CD14-positive monocyte (primary cell): Measurements from ENCODE around the gene CALD1. TPM values are rescaled to one million over a fixed set of nuclear protein-coding genes. Genes with fewer than 3 reads are reported as not detected.

Experiments
- DNase-seq, 3 donors: peaks; one replicate each; pipeline ENCODE4 v3.0.0-alpha.2; 2011 to 2022
- H2AFZ ChIP-seq: 2 replicates; pipeline ENCODE4 v1.6.0; 2012; ENCODE audit warnings: mild to moderate bottlenecking, low read depth, low read length, inconsistent platforms; ENCODE audit not compliant: insufficient read depth, poor library complexity, severe bottlenecking
- H3K27ac ChIP-seq, 2 donors: 1 replicate in 1 of 2; 2 replicates in 1 of 2; pipeline ENCODE4 v1.5.1; 2012 to 2013; ENCODE audit warnings: low read length in 2 of 2, control low read depth in 1 of 2, inconsistent platforms in 1 of 2, low read depth in 1 of 2, mild to moderate bottlenecking in 1 of 2
- H3K27me3 ChIP-seq, 2 donors: one replicate each; pipeline versions ENCODE4 v1.6.0 to v1.6.1; 2011 to 2013; ENCODE audit warnings: low read length in 2 of 2; ENCODE audit not compliant: control insufficient read depth in 2 of 2, insufficient read depth in 2 of 2
- H3K36me3 ChIP-seq, 2 donors: replicated peaks in 1 of 2; 1 replicate in 1 of 2; 2 replicates in 1 of 2; pipeline versions ENCODE4 v1.5.1 to v1.6.1; 2012 to 2013; ENCODE audit warnings: low read length in 2 of 2, control low read depth in 1 of 2, inconsistent platforms in 1 of 2, mild to moderate bottlenecking in 1 of 2; ENCODE audit not compliant: insufficient read depth in 2 of 2, control insufficient read depth in 1 of 2
- H3K4me1 ChIP-seq, 2 donors: 1 replicate in 1 of 2; 2 replicates in 1 of 2; pipeline versions ENCODE4 v1.5.1 to v1.6.1; 2012 to 2013; ENCODE audit warnings: low read length in 2 of 2, control low read depth in 1 of 2, inconsistent platforms in 1 of 2, mild to moderate bottlenecking in 1 of 2, moderate library complexity in 1 of 2; ENCODE audit not compliant: insufficient read depth in 2 of 2, control insufficient read depth in 1 of 2
- H3K4me2 ChIP-seq: replicated peaks from 2 replicates; pipeline ENCODE3; 2012; ENCODE audit warnings: low read length, moderate library complexity, mild to moderate bottlenecking; ENCODE audit not compliant: poor library complexity, severe bottlenecking; ENCODE audit errors: extremely low read depth
- H3K4me3 ChIP-seq, 3 experiments: fragments of 200-600 bp in 1 of 3; sonication (generic) in 1 of 3; replicated peaks in 1 of 3; 1 replicate in 2 of 3; 2 replicates in 1 of 3; pipeline ENCODE4 v1.5.1; 2011 to 2013; ENCODE audit warnings: low read length in 3 of 3, mild to moderate bottlenecking in 3 of 3, control low read depth in 2 of 3, low read depth in 2 of 3, inconsistent platforms in 1 of 3, moderate library complexity in 1 of 3
- H3K79me2 ChIP-seq: 2 replicates; pipeline ENCODE4 v1.6.0; 2012; ENCODE audit warnings: mild to moderate bottlenecking, control low read depth, inconsistent platforms, low read length, moderate library complexity; ENCODE audit not compliant: insufficient read depth
- H3K9ac ChIP-seq: 2 replicates; pipeline ENCODE4 v1.6.0; 2017; ENCODE audit warnings: low read length, mild to moderate bottlenecking; ENCODE audit not compliant: insufficient read depth, poor library complexity, severe bottlenecking
- H3K9me3 ChIP-seq, 2 donors: replicated peaks in 1 of 2; 1 replicate in 1 of 2; 2 replicates in 1 of 2; pipeline versions ENCODE4 v1.5.1 to v1.6.1; 2012 to 2013; ENCODE audit warnings: low read length in 2 of 2, control low read depth in 1 of 2; ENCODE audit not compliant: control insufficient read depth in 1 of 2, insufficient read depth in 1 of 2
- H4K20me1 ChIP-seq: 2 replicates; pipeline ENCODE4 v1.6.0; 2012; ENCODE audit warnings: mild to moderate bottlenecking, low read length, control low read depth, moderate library complexity; ENCODE audit not compliant: insufficient read depth
- H3K27ac Mint-ChIP-seq, 7 donors: one replicate each; pipeline ENCODE4 v1.8.0; 2020; ENCODE audit warnings: mild to moderate bottlenecking in 7 of 7, mixed read lengths in 7 of 7, moderate library complexity in 6 of 7, inconsistent platforms in 2 of 7
- H3K27me3 Mint-ChIP-seq, 3 donors: one replicate each; pipeline ENCODE4 v1.8.0; 2021 to 2022; ENCODE audit warnings: low read depth in 3 of 3, mild to moderate bottlenecking in 3 of 3, mixed read lengths in 3 of 3, moderate library complexity in 3 of 3, inconsistent platforms in 1 of 3
- H3K36me3 Mint-ChIP-seq, 2 donors: one replicate each; pipeline ENCODE4 v1.8.0; 2020; ENCODE audit warnings: mixed read lengths in 2 of 2, inconsistent platforms in 1 of 2, mild to moderate bottlenecking in 1 of 2
- H3K4me1 Mint-ChIP-seq: one replicate; pipeline ENCODE4 v1.8.0; 2020; ENCODE audit warnings: mild to moderate bottlenecking, mixed read lengths
- H3K4me3 Mint-ChIP-seq, 2 donors: one replicate each; pipeline ENCODE4 v1.8.0; 2020; ENCODE audit warnings: mild to moderate bottlenecking in 2 of 2, mixed read lengths in 2 of 2, moderate library complexity in 1 of 2
- H3K9me3 Mint-ChIP-seq, 7 donors: one replicate each; pipeline ENCODE4 v1.8.0; 2020 to 2022; ENCODE audit warnings: mixed read lengths in 7 of 7, mild to moderate bottlenecking in 6 of 7, moderate library complexity in 6 of 7, inconsistent platforms in 2 of 7
- CTCF ChIP-seq: fragments of 200-600 bp; IDR thresholded peaks from one replicate; pipeline ENCODE4 v1.8.0; 2022; ENCODE audit warnings: antibody characterized with exemption, mild to moderate bottlenecking
- WGBS: methylation state at CpG from one replicate; pipeline ENCODE4 v1.1.5; 2013; ENCODE audit warnings: missing lambda C conversion rate; ENCODE audit not compliant: insufficient coverage; 5-methylcytosine and 5-hydroxymethylcytosine counted together
- intact Hi-C, 2 donors: fragments of 100-400 bp; cut with micrococcal nuclease; formaldehyde crosslinking; loops; one replicate each; pipeline versions ENCODE4 v1.15.0 to v1.15.1; 2023
- polyA plus RNA-seq, 3 donors: library from polyadenylated mRNA; depleted of rRNA in 1 of 3; unstranded in 2 of 3; stranded (reverse) in 1 of 3; fragments of 300-500 nt in 2 of 3; fragments of >200 nt in 1 of 3; fragmentation: Illumina TruSeq in 2 of 3; gene quantifications; 1 replicate in 2 of 3; 2 replicates in 1 of 3; pipeline ENCODE4 v1.2.3, GENCODE V29; 2012 to 2021

Gene CALD1
- polyA plus RNA-seq, 3 donors = 0.18 TPM; not detected in 2

GRCh38 chr7:134831862-134832261 lies 52.4 kb downstream of the CALD1 start:
- 95% methylated on average over 12 of the region's 15 CpGs for WGBS
- no peak overlapping the region for H3K9ac ChIP-seq
- Mint-ChIP-seq H3K4me1 (no peaks in the 10 kb centered on the region), H3K27ac (no peak overlapping the region), H3K27me3 (peaks cover 0 to 2% (median 0%) of the 10 kb centered on the region in 3 donors), H3K4me3 (peak overlapping the region in 1 of 2 donors; percentile 55), H3K36me3 (no peaks in the 10 kb centered on the region), H3K9me3 (peaks cover 0 to 2% (median 0%) of the 10 kb centered on the region in 7 donors)
- no peaks in the 10 kb centered on the region for H3K4me1 ChIP-seq
- no peaks in the 10 kb centered on the region for H3K79me2 ChIP-seq
- no peaks in the 10 kb centered on the region for H3K27me3 ChIP-seq
- no peak overlapping the region for H3K4me2 ChIP-seq
- no peak overlapping the region for H2AFZ ChIP-seq
- no peaks in the 10 kb centered on the region for H4K20me1 ChIP-seq
- H3K4me3 ChIP-seq = no peak overlapping the region
- no peak overlapping the region for H3K27ac ChIP-seq
- H3K9me3 ChIP-seq = no peaks in the 10 kb centered on the region
- no peak for DNase-seq
- intact Hi-C loops = no loop called here
- no peaks in the 10 kb centered on the region for H3K36me3 ChIP-seq
- TF ChIP-seq CTCF = no peak

GRCh38 chr7:134832367-134832766 lies 52.9 kb downstream of the CALD1 start:
- H2AFZ ChIP-seq = no peak overlapping the region
- H3K9ac ChIP-seq = no peak overlapping the region
- H3K4me1 ChIP-seq = no peaks in the 10 kb centered on the region
- DNase-seq = no peak
- WGBS = no CpG with 5 or more reads among the region's 3 CpGs
- no peak overlapping the region for H3K4me2 ChIP-seq
- H3K27me3 Mint-ChIP-seq = peaks cover 0 to 2% (median 0%) of the 10 kb centered on the region in 3 donors
- no peak for TF ChIP-seq CTCF
- no peaks in the 10 kb centered on the region for H3K4me1 Mint-ChIP-seq
- H3K9me3 Mint-ChIP-seq = peaks cover 0 to 2% (median 0%) of the 10 kb centered on the region in 7 donors
- intact Hi-C loops = no loop called here
- no peaks in the 10 kb centered on the region for H3K9me3 ChIP-seq
- no peaks in the 10 kb centered on the region for H3K36me3 ChIP-seq
- no peaks in the 10 kb centered on the region for H3K79me2 ChIP-seq
- no peaks in the 10 kb centered on the region for H3K27me3 ChIP-seq
- no peak overlapping the region for H3K4me3 Mint-ChIP-seq
- no peak overlapping the region for H3K27ac Mint-ChIP-seq
- H3K4me3 ChIP-seq = no peak overlapping the region
- no peak overlapping the region for H3K27ac ChIP-seq
- no peaks in the 10 kb centered on the region for H3K36me3 Mint-ChIP-seq
- no peaks in the 10 kb centered on the region for H4K20me1 ChIP-seq
